ENCODE data around the gene PASK.

GRCh38 chr2:241094172-241094571 lies 55.1 kb downstream of the PASK start:
- TF ChIP-seq, protein P1, sequence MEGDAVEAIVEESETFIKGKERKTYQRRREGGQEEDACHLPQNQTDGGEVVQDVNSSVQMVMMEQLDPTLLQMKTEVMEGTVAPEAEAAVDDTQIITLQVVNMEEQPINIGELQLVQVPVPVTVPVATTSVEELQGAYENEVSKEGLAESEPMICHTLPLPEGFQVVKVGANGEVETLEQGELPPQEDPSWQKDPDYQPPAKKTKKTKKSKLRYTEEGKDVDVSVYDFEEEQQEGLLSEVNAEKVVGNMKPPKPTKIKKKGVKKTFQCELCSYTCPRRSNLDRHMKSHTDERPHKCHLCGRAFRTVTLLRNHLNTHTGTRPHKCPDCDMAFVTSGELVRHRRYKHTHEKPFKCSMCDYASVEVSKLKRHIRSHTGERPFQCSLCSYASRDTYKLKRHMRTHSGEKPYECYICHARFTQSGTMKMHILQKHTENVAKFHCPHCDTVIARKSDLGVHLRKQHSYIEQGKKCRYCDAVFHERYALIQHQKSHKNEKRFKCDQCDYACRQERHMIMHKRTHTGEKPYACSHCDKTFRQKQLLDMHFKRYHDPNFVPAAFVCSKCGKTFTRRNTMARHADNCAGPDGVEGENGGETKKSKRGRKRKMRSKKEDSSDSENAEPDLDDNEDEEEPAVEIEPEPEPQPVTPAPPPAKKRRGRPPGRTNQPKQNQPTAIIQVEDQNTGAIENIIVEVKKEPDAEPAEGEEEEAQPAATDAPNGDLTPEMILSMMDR (IDR thresholded peaks at IDR 0.05): no peak
- TF ChIP-seq POLR2A (IDR thresholded peaks at IDR 0.05) (no peak), POLR2AphosphoS5 (IDR thresholded peaks at IDR 0.05) (no peak), EP300 (IDR thresholded peaks at IDR 0.05) (no peak)
